ENCODE results near the gene DOCK9.

DOCK9 gene

GRCh38 chr13:98775844-98776598 is 201.8 kb downstream of the DOCK9 start:
- H3K4me3 ChIP-seq (IDR thresholded peaks at IDR 0.05; ENCODE audit: insufficient read depth, low read depth, low read length) = no peak overlapping the region
- no peaks in the 10 kb centered on the region for H3K36me3 ChIP-seq (ENCODE audit: insufficient read depth)
- H3K27ac ChIP-seq = no peak overlapping the region
- H4K20me1 ChIP-seq (ENCODE audit: insufficient read depth) = no peaks in the 10 kb centered on the region
- no peak for TF ChIP-seq CTCF (conservative IDR thresholded peaks at IDR 0.05; ENCODE audit: low read depth, low read length)
- no peaks in the 10 kb centered on the region for H3K4me1 ChIP-seq (ENCODE audit: low read depth, poor library complexity, severe bottlenecking)
- no peaks in the 10 kb centered on the region for H3K27me3 ChIP-seq (ENCODE audit: insufficient read depth, low read depth)
- no peak overlapping the region for H3K9ac ChIP-seq
- H3K79me2 ChIP-seq (ENCODE audit: insufficient read depth, low read depth) = no peaks in the 10 kb centered on the region
- H3K4me2 ChIP-seq = no peak overlapping the region
- no peak overlapping the region for H2AFZ ChIP-seq (ENCODE audit: low read depth)

- H4K20me1 ChIP-seq (ENCODE audit: insufficient read depth) = no peaks in the 10 kb centered on the region
- H3K79me2 ChIP-seq (ENCODE audit: insufficient read depth, low read depth) = no peaks in the 10 kb centered on the region
- no peaks in the 10 kb centered on the region for H3K4me1 ChIP-seq (ENCODE audit: low read depth, poor library complexity, severe bottlenecking)
- no peaks in the 10 kb centered on the region for H3K27me3 ChIP-seq (ENCODE audit: insufficient read depth, low read depth)
- H3K9ac ChIP-seq = no peak overlapping the region
- no peak overlapping the region for H3K4me2 ChIP-seq
- H3K27ac ChIP-seq = no peak overlapping the region
- H3K36me3 ChIP-seq (ENCODE audit: insufficient read depth) = no peaks in the 10 kb centered on the region
- H2AFZ ChIP-seq (ENCODE audit: low read depth) = no peak overlapping the region
- H3K4me3 ChIP-seq (IDR thresholded peaks at IDR 0.05; ENCODE audit: insufficient read depth, low read depth, low read length) = no peak overlapping the region
- no peak for TF ChIP-seq CTCF (conservative IDR thresholded peaks at IDR 0.05; ENCODE audit: low read depth, low read length)
Measured at GRCh38 chr13:98775386-98775785, 202.5 kb downstream of the DOCK9 start.

GRCh38 chr13:98774776-98775175 is 203.1 kb downstream of the DOCK9 start:
- Histone ChIP-seq H3K4me3 (IDR thresholded peaks at IDR 0.05; ENCODE audit: insufficient read depth, low read depth, low read length) (no peak overlapping the region), H2AFZ (ENCODE audit: low read depth) (no peak overlapping the region), H3K9ac (no peak overlapping the region), H3K27me3 (ENCODE audit: insufficient read depth, low read depth) (no peaks in the 10 kb centered on the region), H4K20me1 (ENCODE audit: insufficient read depth) (no peaks in the 10 kb centered on the region), H3K36me3 (ENCODE audit: insufficient read depth) (no peaks in the 10 kb centered on the region), H3K27ac (no peak overlapping the region), H3K4me1 (ENCODE audit: low read depth, poor library complexity, severe bottlenecking) (no peaks in the 10 kb centered on the region), H3K79me2 (ENCODE audit: insufficient read depth, low read depth) (no peaks in the 10 kb centered on the region), H3K4me2 (no peak overlapping the region)
- TF ChIP-seq CTCF (conservative IDR thresholded peaks at IDR 0.05; ENCODE audit: low read depth, low read length) = no peak

- H3K4me2 ChIP-seq = no peak overlapping the region
- H3K79me2 ChIP-seq (ENCODE audit: insufficient read depth, low read depth) = no peaks in the 10 kb centered on the region
- no peaks in the 10 kb centered on the region for H3K4me1 ChIP-seq (ENCODE audit: low read depth, poor library complexity, severe bottlenecking)
- H3K36me3 ChIP-seq (ENCODE audit: insufficient read depth) = no peaks in the 10 kb centered on the region
- no peak for TF ChIP-seq CTCF (conservative IDR thresholded peaks at IDR 0.05; ENCODE audit: low read depth, low read length)
- H3K27ac ChIP-seq = no peak overlapping the region
- H3K9ac ChIP-seq = no peak overlapping the region
- no peak overlapping the region for H3K4me3 ChIP-seq (IDR thresholded peaks at IDR 0.05; ENCODE audit: insufficient read depth, low read depth, low read length)
- no peak overlapping the region for H2AFZ ChIP-seq (ENCODE audit: low read depth)
- no peaks in the 10 kb centered on the region for H4K20me1 ChIP-seq (ENCODE audit: insufficient read depth)
- no peaks in the 10 kb centered on the region for H3K27me3 ChIP-seq (ENCODE audit: insufficient read depth, low read depth)
Measured at GRCh38 chr13:98773921-98774320, 203.9 kb downstream of the DOCK9 start.
